NCI-H2227 (cell line): ENCODE data around the gene LPCAT2.

Source experiments
- DNase-seq: peaks from one replicate; lab custom pipeline; 2025; ENCODE audit not compliant: unreplicated experiment; lab: John Stamatoyannopoulos, UW

LPCAT2 gene, protein sequence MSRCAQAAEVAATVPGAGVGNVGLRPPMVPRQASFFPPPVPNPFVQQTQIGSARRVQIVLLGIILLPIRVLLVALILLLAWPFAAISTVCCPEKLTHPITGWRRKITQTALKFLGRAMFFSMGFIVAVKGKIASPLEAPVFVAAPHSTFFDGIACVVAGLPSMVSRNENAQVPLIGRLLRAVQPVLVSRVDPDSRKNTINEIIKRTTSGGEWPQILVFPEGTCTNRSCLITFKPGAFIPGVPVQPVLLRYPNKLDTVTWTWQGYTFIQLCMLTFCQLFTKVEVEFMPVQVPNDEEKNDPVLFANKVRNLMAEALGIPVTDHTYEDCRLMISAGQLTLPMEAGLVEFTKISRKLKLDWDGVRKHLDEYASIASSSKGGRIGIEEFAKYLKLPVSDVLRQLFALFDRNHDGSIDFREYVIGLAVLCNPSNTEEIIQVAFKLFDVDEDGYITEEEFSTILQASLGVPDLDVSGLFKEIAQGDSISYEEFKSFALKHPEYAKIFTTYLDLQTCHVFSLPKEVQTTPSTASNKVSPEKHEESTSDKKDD

DNA sequence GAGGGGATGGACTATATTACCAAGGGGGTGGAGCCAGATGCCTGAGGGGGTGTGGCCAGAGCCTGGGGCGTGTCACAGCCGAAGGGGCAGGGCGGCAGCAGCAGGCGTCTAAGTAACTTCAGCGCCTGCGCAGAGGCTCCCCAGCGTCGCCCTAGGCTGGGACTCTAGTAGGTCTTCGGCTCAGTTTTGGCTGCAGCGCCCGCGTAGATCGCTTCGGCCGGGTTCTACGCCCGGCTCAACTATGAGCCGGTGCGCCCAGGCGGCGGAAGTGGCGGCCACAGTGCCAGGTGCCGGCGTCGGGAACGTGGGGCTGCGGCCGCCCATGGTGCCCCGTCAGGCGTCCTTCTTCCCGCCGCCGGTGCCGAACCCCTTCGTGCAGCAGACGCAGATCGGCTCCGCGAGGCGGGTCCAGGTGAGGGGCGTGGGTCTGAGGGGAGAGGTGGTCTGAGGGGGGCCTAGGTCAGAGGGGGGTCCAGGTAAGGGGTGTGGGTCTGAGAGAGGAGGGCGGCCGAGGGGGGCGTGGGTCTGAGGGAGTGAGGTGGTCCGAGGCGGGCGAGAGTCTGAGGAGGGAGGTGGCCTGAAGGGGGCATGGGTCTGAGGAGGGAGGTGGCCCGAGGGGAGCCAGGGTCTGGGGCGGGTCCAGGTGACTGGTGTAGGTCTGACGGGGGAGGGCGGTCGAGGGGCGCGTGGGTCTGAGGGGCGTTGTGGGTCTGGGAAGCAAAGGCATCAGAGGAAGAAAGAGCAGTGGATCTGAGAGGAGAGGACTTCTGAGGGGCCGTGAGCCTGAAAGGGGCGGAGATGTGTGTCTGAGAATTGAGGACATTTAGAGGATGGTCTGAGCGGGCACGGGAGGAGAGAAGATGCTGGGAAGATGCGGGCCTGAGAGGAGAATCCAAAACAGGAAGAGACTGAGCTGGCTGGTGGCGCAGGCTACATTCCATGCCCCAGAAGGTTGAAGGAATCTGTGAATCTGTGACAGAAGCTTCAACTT lies at the start of gene LPCAT2:
LPCAT2 (plus strand) TSS at position 132 of the 991 bp plus-strand sequence; CDS start at position 242, 110 bp downstream.
- DNase-seq, result peak; percentile 79

DNA sequence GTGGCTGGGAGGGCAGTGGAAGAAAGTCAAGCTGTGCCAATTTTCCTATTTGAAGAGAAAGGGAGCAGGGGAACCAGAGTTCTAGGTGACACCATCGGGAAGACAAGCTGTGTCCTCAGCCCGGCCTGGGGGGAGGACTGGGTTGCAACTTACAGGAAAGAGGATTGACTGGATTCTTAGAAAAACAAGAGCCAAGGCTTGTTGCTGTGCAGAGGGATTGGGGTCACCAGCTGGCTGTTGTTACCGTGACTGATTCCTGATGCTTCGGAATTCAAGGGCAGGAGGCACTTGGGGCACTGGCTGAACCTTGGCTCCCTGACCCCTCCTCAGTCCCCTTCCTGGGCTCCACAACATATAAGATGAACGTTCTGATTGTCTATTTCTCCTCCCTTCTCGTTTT lies 46.6 kb upstream of the LPCAT2 start:
- DNase-seq, result no peak

GRCh38 chr16:55464375-55464774 lies 44.5 kb upstream of the LPCAT2 start:
- no peak for DNase-seq

DNA sequence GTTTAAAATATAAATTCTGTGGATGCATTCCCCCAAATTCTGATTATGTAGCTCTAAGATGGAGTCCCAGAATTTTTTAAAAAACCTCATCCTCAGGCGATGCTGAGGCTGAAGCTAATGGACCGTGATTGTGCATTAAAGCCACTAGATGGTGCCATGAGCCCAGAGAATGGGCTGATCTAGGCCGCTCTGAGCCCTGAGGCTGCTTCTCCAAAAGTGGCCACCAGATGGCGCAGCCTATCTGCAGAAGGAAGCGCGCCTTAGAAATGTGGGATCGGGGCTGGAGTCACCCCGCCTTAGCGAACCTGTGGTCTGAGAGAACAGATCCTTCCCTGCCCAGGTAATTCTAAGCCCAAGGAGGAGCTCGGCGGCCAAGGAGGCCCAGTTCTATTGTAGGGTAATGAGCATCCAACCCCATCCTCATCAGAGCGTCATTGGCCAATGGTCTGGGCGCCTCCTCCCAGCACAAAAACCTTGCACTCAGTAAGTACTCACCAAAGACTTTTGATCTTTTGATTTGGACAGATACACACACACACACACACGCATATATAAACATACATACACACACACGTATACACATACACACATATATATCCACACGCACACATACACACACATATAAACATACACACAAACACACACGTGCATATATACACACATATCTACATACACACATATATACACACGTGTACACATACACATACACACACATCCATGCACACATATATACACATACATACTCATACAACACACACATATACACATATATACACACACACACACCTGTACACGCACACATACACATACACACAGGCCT lies 43.6 kb upstream of the LPCAT2 start:
- peak; percentile 92 for DNase-seq

GRCh38 chr16:55466209-55466608 lies 42.7 kb upstream of the LPCAT2 start:
- DNase-seq, result no peak

GRCh38 chr16:55467898-55468297 lies 41.0 kb upstream of the LPCAT2 start:
- no peak for DNase-seq

- DNase-seq, result no peak
Observed at GRCh38 chr16:55468352-55468990, 40.4 kb upstream of the LPCAT2 start.

GRCh38 chr16:55469821-55470532 lies 38.9 kb upstream of the LPCAT2 start:
- DNase-seq, result no peak

- DNase-seq, result no peak
Observed at GRCh38 chr16:55470533-55471371, 38.1 kb upstream of the LPCAT2 start.

- no peak for DNase-seq
Observed at GRCh38 chr16:55471448-55472097, 37.3 kb upstream of the LPCAT2 start.

DNA sequence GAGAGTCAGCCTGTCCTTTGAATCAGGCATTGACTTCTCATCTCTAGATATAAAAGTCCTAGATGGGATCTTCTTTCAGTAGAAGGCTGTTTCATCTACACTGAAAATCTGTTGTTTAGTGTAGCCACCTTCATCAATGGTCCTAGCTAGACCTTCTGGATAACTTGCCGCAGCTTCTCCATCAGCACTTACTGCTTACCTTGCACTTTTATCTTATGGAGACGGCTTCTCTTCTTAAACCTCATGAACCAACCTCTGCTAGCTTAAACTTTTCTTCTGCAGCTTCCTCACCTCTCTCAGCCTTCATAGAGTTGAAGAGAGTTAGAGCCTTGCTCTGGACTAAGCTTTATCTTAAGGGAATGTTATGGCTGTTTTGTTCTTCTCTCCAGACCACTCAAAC lies 35.3 kb upstream of the LPCAT2 start:
- no peak for DNase-seq

DNA sequence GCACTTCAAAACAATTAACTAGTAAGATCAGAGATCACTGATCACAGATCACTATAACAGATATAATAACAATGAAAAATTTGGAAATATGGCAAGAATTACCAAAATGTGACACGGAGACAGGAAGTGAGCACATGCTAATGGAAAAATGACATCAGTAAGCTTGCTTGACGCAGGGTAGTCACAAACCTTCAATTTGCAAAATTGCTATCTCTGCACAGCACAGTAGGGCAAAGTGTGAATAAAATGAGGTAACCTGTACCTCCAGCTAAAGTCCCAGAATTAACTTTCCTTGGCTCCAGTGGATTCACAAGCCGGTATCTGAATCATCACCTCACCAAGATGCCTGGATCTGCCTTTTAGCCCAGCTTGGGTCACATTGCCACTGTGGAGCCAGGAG lies 34.1 kb upstream of the LPCAT2 start:
- no peak for DNase-seq

DNA sequence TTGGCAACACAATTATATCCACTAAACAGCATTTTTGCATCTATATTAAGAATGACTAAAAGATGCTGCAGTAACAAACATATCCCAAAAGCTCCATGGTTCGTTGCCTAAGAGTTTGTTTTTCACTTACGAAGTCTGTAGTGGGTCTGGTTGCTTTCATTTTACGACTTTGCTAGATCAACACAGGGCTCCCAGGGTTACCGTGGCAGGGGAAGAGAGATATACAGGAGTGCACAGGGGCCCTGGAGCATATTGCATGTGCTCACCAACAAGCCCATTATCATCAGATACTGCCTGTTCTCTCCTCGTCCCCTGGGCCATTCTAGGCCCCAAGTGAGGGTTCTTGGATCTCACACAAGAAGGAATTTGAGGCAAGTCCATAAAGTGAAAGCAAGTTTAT lies 33.0 kb upstream of the LPCAT2 start:
- no peak for DNase-seq

- DNase-seq, result no peak
Observed at GRCh38 chr16:55476625-55477533, 32.0 kb upstream of the LPCAT2 start.

GRCh38 chr16:55477736-55478135 lies 31.1 kb upstream of the LPCAT2 start:
- DNase-seq, result no peak

GRCh38 chr16:55478827-55479429 lies 29.9 kb upstream of the LPCAT2 start, which contains the start of gene MMP2:
TSS of gene MMP2 (plus strand) at chr16:55479198. CDS start at chr16:55479480, 282 bp downstream.
- DNase-seq, result peak; percentile 45
